ENCODE data around the gene IDUA. TPM values are rescaled to one million over a fixed set of nuclear protein-coding genes. Genes with fewer than 3 reads are reported as not detected.
A peak's percentile ranks its signal among the peaks of the same experiment; 100 is the strongest.

The IDUA gene
- total and polyA plus RNA-seq, 2 donors (not counting 1 experiment from before 2014, with no cell fraction given), result 57.0 to 67.4 TPM

GRCh38 chr4:1019729-1020470 is 33.1 kb downstream of the IDUA start:
- Histone ChIP-seq H3K4me3 (ENCODE audit: control extremely low read depth in 1 of 5, extremely low read depth in 1 of 5, insufficient read depth in 1 of 5, low read depth in 2 of 5, low read length in 4 of 5) (no peak overlapping the region), H3K27ac (ENCODE audit: low read length in 2 of 2) (no peak overlapping the region), H3K9me3 (ENCODE audit: control extremely low read depth in 1 of 3, control insufficient read depth in 2 of 3, insufficient read depth in 1 of 3, low read length in 2 of 3) (no peaks in the 10 kb centered on the region), H2AFZ (ENCODE audit: insufficient read depth, low read depth, low read length, poor library complexity, severe bottlenecking) (no peak overlapping the region), H3K9ac (ENCODE audit: low read length) (no peak overlapping the region), H3K79me2 (ENCODE audit: control insufficient read depth, insufficient read depth, low read length) (no peaks in the 10 kb centered on the region), H3K36me3 (replicated peaks in 1 of 2; ENCODE audit: control extremely low read depth in 1 of 2, control insufficient read depth in 1 of 2, extremely low read depth in 1 of 2, insufficient read depth in 2 of 2, low read length in 1 of 2) (no peaks in the 10 kb centered on the region), H3K27me3 (replicated peaks in 1 of 4; ENCODE audit: control extremely low read depth in 1 of 4, control insufficient read depth in 3 of 4, insufficient read depth in 4 of 4, low read length in 3 of 4) (no peaks in the 10 kb centered on the region), H3K4me1 (ENCODE audit: control insufficient read depth in 2 of 2, insufficient read depth in 2 of 2, low read length in 2 of 2) (peaks cover 16 to 28% of the 10 kb centered on the region in 2 donors), H4K20me1 (ENCODE audit: control insufficient read depth, insufficient read depth, low read length, poor library complexity, severe bottlenecking) (no peaks in the 10 kb centered on the region), H3K4me2 (replicated peaks; ENCODE audit: low read depth, low read length, poor library complexity, severe bottlenecking) (no peak overlapping the region)
- ChIA-PET POLR2A (interaction anchor here (0.5 to 0.6 kb wide), 2 partner anchors 9 to 99 kb away, joined by 3 to 10 read pairs; no protein-coding TSS in a partner anchor), CTCF (no interaction called here)
- intact Hi-C loops (cut with micrococcal nuclease), result no loop called here
- TF ChIP-seq EZH2 (IDR thresholded peaks at IDR 0.05; ENCODE audit: borderline replicate concordance, insufficient read depth, low read depth, low read length, poor library complexity, severe bottlenecking) (no peak), CTCF (IDR thresholded peaks at IDR 0.05) (no peak)
- H3K9me3 Mint-ChIP-seq (ENCODE audit: insufficient read depth), result no peaks in the 10 kb centered on the region
- H3K4me1 Mint-ChIP-seq, result peaks cover 20% of the 10 kb centered on the region
- H3K4me3 Mint-ChIP-seq, result no peak overlapping the region
- ATAC-seq (ENCODE audit: low read depth), result no peak
- WGBS (ENCODE audit: insufficient coverage), result 93% methylated on average over 18 of the region's 23 CpGs
- H3K27ac Mint-ChIP-seq, result peak overlapping the region; percentile 56
- no peak for DNase-seq
- H3K27me3 Mint-ChIP-seq, result no peaks in the 10 kb centered on the region

Data from B cell (primary cell).